Activated CD8-positive, alpha-beta memory T cell treated with anti-CD3 and anti-CD28 coated beads, Interleukin-2, amount 50 U/mL, for 4 hours (primary cell): ENCODE results near the gene DOK5.

Experiments
- DNase-seq: peaks from one replicate; pipeline ENCODE4 v3.0.0-alpha.2; 2020

The DOK5 gene

DNA sequence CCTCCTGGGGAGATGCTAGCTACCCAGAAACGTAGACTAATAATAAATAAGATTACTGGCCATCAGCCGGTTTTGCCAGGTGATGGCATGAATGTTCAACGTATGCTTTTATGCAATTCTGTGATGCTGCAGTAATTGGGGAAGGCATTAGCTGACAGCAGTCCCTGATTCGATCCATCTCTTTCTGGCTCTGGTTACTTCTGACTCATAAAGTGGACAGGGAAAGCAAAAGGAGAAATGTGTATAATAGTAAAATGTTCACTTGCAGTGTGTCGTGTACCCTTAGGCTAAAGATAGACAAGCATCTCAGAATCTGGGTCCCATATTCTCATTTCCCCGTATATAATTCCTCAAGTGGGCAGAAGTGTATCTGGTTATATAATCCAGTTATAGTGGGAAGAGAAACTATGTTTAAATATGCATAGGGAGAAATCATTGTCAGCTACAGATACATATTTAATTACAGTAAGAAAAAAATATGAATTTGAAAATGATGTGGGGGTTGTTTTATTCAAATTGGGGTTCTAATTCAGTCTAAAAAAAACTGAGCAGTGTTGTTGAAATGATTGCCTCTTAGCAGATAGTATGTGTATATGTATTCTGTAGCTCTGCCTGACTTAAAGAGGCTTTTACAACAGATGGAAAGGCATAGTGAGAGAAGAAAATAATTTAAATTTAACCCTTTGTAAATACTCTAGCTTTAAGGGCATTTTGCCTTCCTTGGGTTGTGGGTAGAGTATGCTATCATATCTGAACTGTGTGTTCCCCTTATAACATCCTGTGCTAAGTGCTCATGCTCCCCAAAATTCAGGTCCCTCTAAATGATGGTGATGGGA is 40.6 kb downstream of the DOK5 start:
- DNase-seq: no peak

DNA sequence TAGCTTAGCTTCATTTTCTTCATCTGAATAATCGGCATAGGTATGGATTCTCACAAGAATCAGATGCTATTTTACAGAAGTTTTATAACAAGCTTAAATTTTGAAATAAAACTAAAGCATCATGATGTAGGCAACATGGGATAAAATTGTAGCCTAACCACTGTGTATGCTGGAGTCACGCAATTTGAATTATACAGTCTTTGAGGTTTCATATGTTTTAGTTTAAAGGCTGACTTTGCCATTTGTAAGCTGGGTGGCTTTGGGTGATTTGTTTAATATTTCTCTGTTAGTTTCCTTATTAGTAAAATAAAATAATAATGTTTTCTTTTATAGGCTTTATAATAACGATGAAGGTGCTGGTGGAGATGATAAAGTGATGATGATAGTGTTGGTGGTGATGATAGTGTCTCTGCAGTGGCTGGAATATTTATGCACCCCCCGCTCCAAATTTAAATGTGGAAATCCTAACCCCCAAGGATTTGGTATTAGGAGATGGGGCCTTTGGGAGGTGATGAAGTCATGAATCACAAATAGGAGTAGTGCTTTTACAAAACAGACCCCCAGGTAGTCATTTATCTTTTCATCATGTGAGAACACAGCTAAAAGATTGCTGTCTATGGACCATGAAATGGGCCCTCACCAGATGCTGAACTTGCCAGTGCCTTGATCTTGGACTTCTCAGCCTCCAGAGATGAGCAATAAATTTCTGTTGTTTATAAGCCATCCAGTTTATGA is 42.0 kb downstream of the DOK5 start:
- DNase-seq: no peak

DNA sequence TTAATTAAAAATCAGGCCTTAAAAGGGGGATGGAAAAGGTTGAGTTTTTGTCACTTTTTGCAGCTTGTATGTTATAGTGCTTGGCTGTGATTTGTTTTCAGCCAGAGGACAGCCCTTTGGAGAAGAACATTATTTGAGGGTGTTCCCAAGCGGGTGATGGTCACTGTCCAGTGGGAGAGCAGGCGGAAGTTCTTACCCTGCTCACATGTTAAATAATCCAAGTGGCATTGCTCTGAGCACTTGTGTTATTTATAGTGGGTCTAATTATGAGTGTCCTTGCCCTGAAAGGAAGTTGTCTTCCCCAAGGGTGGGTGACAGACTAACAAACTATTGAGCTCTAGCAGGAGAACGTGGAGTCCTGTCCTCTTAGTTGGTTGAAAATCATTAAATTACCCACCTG is 49.5 kb downstream of the DOK5 start:
- no peak for DNase-seq

GRCh38 chr20:54525916-54526590 is 50.7 kb downstream of the DOK5 start:
- no peak for DNase-seq

GRCh38 chr20:54526801-54527200 is 51.4 kb downstream of the DOK5 start:
- no peak for DNase-seq

DNA sequence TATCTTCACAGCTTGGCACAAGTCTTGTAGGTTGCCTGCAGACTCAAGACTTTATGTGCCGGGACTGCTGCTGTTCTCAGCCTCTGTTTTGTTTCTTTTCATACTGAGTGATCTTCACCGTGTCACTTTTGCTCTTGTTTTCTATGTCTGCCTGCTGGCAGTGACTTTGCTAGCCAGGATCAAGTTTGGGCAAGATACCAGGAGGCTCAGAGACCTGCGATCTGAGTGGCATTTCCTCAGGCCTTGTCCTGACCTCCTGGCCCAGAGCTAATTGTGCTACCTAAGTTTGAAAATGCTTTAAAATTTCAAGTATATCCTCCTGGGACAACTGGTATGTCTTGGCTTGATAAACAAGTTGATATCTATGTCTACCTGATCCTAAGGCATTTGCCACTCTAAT is 57.2 kb downstream of the DOK5 start:
- DNase-seq: no peak

- no peak for DNase-seq
These were observed 58.7 kb downstream of the DOK5 start for GRCh38 chr20:54534101-54534500.

- no peak for DNase-seq
These were observed 59.6 kb downstream of the DOK5 start for GRCh38 chr20:54535033-54535432.

DNA sequence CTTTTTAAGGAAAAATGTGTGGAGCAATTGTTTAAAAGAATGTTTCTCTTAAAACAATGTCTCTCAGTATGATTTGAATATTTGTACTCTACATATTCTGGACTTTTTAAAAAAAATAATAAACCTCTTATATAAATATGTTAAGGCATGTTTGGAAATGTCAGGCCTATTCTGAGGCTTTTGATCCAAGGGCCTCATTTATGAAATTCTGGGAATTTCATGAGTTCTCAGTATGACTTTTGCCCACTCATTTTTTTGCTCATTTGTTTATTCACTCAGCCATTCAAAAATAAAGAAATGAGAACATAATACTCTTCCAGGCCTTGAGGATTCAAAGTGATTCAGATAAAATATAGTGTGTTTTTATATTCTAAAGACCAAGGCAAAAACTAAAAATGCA is 60.4 kb downstream of the DOK5 start:
- DNase-seq: no peak

DNA sequence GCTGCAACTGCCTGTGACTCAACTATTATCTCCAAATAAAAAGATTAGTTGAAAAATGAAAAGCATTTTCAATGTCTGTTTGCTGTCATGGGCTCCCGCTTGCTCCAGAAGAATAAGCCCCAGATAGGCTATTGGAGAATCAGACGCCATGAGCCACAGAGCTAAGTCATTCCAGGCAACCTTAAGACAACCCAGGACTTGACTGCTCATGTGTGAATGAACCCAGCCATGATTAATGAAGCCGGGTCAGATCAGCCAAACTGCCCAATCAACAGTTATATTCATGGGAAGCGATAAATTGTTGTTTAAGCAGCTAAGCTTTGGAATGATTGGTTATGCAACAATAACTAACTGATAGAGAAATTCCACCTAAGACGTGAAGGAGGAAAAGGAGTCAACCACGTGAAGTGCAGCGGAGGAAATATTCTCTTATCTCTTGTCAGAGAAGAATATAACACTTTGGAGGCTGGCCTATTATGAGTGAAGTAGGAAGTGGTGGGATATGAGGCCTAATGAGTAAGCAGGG is 64.2 kb downstream of the DOK5 start:
- no peak for DNase-seq

- DNase-seq: no peak
These were observed 68.0 kb downstream of the DOK5 start for GRCh38 chr20:54543369-54543768.

DNA sequence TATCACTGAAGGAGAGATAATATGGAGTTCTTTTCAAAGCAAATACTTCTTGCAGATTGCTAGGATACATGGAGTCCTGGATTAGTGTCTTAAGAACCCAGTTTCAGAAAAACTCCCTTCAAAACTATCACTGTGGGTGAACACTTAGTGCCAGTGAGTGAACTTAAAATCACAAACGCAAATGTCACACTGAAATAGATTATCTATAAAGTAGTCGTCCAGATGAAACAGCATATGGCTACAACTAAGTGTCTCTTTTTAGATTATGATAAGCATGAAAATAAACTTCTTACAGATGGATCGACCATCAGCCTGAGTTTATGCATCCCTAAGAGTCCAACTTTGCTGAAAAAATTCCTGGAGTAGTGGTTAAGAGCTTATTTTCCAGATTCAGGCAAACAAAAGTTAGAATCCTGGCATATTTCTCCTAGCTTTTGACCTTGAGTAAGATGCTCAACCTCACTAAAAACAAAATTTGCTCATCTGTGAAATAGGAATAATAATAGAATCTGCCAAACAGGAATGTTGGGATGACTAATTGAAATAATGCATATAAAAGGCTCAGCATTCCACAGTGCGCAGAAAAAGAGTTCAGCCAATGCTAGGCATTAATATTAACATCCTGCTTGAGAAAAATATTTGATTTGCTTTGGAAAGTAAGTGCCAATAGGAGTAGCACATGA is 70.4 kb downstream of the DOK5 start:
- DNase-seq: no peak

DNA sequence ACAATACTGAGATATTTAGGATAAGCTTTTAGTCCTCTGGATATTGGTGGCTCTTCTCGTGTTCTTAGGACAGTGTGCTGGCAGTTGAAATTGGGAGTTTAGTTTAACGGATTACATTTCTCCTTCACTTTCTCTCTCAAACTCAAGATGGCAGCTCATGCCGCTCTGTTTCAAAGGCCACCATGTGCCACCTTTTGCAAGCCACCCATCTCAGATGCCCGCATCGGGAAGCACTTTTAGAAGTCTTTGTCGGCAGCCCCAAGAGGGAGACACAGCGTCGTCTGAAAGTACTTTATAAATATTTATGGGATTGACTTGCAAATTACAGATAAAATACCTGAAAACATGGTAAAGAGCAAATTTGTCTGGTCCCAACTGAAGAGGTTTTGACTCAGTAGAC is 73.5 kb downstream of the DOK5 start:
- DNase-seq: no peak

- no peak for DNase-seq
These were observed 74.4 kb downstream of the DOK5 start for GRCh38 chr20:54549658-54550326.

- no peak for DNase-seq
These were observed 75.5 kb downstream of the DOK5 start for GRCh38 chr20:54550776-54551396.

DNA sequence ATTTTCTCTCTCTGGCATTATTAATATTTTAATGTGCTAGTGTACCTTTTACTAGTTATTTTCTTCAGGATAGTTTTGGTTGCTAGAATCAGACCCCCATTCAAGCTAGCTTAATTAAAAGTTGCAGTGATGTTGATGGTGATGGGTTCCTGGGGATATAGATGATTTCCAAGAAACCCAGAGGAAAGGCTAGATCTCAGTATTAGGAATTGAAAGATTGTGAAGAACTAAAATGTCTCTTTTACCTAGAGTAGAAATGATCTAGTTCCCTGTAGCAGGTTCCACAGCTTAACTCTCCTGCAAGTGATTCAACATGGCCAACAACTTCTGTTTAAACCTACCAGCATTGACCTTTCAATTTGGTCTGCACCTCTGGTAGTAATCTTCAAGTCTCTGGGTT is 78.6 kb downstream of the DOK5 start:
- DNase-seq: no peak

DNA sequence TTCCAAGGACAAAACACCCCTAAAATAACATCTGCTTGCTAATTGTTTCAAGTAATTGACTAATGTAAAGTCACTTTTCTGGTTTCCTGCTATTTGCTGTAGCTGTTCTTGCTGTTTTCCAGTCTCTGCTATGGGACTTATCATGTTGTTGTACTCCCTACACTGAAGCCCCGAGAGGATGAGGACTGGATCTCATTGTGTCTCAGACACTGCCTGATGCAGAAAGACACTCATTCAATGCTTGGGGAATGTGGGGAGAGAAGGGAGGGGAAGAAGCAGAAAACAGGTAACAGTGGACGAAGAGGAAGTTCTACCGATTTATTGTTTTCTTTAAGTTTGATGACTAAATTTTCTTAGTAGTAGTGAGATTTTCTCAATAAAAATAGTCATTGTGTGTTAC is 79.8 kb downstream of the DOK5 start:
- DNase-seq: no peak

- DNase-seq: no peak
These were observed 81.0 kb downstream of the DOK5 start for GRCh38 chr20:54556406-54556805.

- DNase-seq: no peak
These were observed 82.6 kb downstream of the DOK5 start for GRCh38 chr20:54557806-54558590.

GRCh38 chr20:54559890-54560289 is 84.5 kb downstream of the DOK5 start:
- DNase-seq: no peak

DNA sequence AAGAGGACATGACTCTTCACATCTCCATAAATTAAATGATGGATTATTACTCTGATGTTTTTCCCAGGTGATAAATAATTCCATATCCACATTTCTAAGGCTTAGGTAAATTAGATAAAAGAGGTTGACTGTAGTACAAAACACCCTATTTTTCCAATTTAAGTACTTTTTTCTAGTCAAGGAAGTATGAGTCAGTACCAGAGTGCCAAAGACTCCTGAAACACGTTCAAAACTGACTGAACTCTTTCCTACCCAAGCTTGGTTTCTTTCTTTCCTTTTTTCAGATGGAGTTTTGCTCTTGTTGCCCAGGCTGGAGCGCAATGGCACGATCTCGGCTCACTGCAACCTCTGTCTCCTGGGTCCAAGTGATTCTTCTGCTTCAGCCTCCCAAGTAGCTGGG is 85.0 kb downstream of the DOK5 start:
- DNase-seq: no peak
